CD1c-positive myeloid dendritic cell (primary cell): ENCODE measurements around the gene CLECL1.
A peak's percentile ranks its signal among the peaks of the same experiment; 100 is the strongest.

Experiments
- DNase-seq: peaks from one replicate; pipeline ENCODE4 v3.0.0-alpha.2; 2016; ENCODE audit errors: extremely low spot score

CLECL1 gene

GRCh38 chr12:9732921-9733461 is at the start of gene CLECL1:
Gene CLECL1, minus strand, starts transcription at chr12:9733097.
- DNase-seq = peak; percentile 83

GRCh38 chr12:9781360-9781759 is 48.5 kb upstream of the CLECL1 start:
- DNase-seq = no peak

- DNase-seq = peak; percentile 34
Observed at GRCh38 chr12:9779209-9779608, 46.3 kb upstream of the CLECL1 start.

- no peak for DNase-seq
Observed at GRCh38 chr12:9776781-9777180, 43.9 kb upstream of the CLECL1 start.

GRCh38 chr12:9773216-9773877 is 40.5 kb upstream of the CLECL1 start:
- DNase-seq = no peak

- peak; percentile 78 for DNase-seq
Observed at GRCh38 chr12:9763025-9763424, 30.1 kb upstream of the CLECL1 start.

- DNase-seq = no peak
Observed at GRCh38 chr12:9762369-9762768, 29.5 kb upstream of the CLECL1 start.

GRCh38 chr12:9761419-9761781 is 28.5 kb upstream of the CLECL1 start:
- DNase-seq = peak; percentile 71

- peak; percentile 86 for DNase-seq
Observed at GRCh38 chr12:9760699-9761418, 28.0 kb upstream of the CLECL1 start, which contains the start of gene CD69. Gene CD69, minus strand, starts transcription at chr12:9760901. Its CDS starts 81 bp downstream, at chr12:9760820.

- no peak for DNase-seq
Observed at GRCh38 chr12:9760120-9760519, 27.2 kb upstream of the CLECL1 start.

GRCh38 chr12:9759694-9760093 is 26.8 kb upstream of the CLECL1 start:
- DNase-seq = no peak

- DNase-seq = peak; percentile 17
Observed at GRCh38 chr12:9758119-9758518, 25.2 kb upstream of the CLECL1 start.

GRCh38 chr12:9757433-9758025 is 24.6 kb upstream of the CLECL1 start:
- no peak for DNase-seq

GRCh38 chr12:9756706-9757105 is 23.8 kb upstream of the CLECL1 start:
- DNase-seq = no peak

- DNase-seq = no peak
Observed at GRCh38 chr12:9756170-9756569, 23.3 kb upstream of the CLECL1 start.

GRCh38 chr12:9755567-9755966 is 22.7 kb upstream of the CLECL1 start:
- DNase-seq = no peak

GRCh38 chr12:9755035-9755434 is 22.1 kb upstream of the CLECL1 start:
- DNase-seq = no peak

GRCh38 chr12:9754099-9754927 is 21.4 kb upstream of the CLECL1 start:
- DNase-seq = no peak

- DNase-seq = no peak
Observed at GRCh38 chr12:9753498-9753897, 20.6 kb upstream of the CLECL1 start.

GRCh38 chr12:9753073-9753472 is 20.2 kb upstream of the CLECL1 start:
- no peak for DNase-seq

- no peak for DNase-seq
Observed at GRCh38 chr12:9752145-9752933, 19.4 kb upstream of the CLECL1 start.
